ENCODE results near the gene STRIP1.

STRIP1 gene

DNA sequence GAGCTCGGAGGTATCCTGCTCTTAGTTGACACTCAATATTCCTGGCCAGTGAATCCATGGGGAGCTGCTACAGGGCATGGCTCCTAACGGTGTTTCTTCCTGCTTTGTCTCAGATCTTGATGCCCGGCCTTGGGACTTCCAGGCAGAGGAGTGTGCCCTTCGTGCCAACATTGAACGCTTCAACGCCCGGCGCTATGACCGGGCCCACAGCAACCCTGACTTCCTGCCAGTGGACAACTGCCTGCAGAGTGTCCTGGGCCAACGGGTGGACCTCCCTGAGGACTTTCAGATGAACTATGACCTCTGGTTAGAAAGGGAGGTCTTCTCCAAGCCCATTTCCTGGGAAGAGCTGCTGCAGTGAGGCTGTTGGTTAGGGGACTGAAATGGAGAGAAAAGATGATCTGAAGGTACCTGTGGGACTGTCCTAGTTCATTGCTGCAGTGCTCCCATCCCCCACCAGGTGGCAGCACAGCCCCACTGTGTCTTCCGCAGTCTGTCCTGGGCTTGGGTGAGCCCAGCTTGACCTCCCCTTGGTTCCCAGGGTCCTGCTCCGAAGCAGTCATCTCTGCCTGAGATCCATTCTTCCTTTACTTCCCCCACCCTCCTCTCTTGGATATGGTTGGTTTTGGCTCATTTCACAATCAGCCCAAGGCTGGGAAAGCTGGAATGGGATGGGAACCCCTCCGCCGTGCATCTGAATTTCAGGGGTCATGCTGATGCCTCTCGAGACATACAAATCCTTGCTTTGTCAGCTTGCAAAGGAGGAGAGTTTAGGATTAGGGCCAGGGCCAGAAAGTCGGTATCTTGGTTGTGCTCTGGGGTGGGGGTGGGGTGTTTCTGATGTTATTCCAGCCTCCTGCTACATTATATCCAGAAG lies 19.4 kb downstream of the STRIP1 start:
- DNase-seq = peak; percentile 58

DNA sequence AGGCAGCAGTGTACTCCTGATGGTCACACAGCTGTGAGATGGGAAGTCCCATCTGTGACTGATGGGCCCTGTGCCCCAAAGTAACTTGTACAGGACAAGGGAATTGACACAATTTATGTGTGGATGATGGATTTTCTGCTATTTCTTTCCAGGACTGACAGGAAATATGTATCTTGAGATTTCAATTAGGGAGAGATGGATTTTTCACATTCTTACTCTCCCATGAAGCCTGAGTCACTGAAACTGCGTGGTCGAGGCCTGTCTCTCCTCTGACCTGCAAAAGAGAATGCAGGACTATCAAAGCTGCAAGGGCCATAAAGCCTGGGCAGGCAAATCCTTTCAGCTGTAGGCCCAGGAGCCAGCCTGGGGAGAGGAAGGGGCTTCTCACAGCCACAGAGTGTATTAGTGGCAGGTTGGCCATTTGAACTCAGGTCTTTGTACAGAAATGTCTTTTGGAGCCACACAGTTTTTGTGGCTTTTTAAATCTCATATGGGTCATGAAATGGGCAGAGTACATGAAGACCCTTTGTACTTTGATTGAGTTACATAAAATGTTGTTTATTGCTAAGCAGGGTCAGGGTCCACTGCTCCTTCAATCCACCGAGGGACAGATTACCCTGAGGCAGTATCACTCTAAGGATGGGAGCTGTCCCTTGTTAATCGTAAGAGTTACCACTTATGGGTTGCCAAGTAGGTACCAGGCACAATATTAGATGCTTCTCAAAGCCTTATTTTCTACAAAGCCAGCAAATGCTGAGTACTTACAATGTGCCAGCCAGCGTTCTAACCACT lies 21.3 kb downstream of the STRIP1 start:
- no peak for DNase-seq

DNA sequence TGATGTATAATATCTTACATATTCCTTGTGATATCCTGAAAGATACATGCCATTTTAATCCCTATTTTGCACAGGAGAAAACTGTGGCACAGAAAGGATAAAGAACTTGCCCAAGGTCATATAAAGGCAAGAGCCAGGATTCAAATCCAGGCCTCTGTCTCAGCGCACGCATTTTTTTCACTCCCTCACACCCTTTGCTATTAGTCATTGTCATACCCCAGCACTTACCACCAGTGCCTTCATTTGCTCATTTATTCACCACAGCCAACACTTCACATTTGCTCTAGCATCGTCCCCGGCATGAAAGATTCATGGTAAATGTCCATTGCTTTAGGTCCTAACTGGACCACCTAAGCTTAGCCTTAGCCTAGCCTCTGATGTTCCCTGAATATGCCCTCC lies 21.9 kb downstream of the STRIP1 start:
- no peak for DNase-seq

DNA sequence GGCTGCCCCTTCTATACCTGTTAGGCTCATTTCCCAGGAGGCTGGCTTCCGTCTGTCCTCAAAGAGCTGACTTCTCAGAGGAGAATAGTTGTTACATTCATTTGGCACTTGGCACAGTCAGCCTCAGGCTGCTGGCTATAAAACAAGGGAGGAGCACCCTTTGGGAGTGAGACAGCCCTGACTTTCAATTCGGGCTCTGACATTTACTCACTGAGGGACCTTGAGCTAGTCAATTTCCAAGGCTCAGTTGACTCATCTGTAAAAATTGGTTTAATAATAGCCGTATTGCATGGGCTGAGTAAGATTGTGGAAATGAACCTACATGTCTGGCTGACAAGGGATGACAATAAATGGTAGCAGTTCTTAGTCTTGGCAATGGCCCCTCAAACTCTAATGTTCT lies 22.4 kb downstream of the STRIP1 start:
- no peak for DNase-seq

DNA sequence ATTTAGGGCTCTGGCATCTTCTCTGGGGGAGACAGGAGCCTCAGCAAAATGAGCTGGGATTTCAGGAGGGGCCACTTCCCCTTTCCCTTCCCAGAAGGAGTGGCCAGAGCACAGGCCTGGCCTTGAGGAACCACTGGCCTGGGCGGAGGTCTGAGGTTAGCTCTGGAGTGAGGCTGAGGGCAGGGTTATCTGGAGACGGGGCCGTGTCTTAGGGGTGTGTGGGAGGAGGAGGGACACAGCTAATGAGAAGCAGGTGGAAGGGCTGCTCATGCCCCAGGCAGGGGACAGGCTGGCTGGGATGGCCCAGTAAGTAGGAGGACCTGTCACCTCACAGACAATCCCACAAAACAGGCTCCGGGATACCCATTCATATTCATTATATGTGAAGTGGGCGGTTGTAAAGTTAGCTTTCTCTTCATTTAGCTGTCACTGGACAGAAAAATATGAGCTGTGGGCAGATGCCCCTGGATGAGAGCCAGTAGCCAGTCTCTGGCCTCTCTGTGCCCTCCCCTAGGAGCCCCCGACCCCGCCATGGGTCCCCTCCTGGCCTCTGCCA lies 23.6 kb downstream of the STRIP1 start:
- DNase-seq = no peak

DNA sequence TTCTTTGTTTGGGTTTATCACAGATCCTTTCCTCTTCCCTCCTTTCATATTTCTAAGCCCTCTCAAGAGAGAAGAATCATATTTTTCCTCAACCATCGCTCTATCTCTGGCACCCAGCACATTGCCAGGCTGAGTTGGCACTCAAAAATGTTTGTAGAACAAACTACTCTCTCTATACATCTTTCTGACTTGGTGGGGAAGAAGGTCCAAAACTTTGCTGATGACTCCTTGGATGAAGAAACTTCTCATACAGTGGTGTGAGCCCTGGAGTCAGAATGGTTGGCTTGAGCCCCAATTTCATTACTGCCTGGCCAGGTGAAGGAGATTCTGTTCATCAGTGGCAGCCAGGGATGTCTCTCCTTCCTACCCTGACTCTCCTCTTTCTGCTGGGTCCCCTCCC lies 24.2 kb downstream of the STRIP1 start:
- DNase-seq = no peak

DNA sequence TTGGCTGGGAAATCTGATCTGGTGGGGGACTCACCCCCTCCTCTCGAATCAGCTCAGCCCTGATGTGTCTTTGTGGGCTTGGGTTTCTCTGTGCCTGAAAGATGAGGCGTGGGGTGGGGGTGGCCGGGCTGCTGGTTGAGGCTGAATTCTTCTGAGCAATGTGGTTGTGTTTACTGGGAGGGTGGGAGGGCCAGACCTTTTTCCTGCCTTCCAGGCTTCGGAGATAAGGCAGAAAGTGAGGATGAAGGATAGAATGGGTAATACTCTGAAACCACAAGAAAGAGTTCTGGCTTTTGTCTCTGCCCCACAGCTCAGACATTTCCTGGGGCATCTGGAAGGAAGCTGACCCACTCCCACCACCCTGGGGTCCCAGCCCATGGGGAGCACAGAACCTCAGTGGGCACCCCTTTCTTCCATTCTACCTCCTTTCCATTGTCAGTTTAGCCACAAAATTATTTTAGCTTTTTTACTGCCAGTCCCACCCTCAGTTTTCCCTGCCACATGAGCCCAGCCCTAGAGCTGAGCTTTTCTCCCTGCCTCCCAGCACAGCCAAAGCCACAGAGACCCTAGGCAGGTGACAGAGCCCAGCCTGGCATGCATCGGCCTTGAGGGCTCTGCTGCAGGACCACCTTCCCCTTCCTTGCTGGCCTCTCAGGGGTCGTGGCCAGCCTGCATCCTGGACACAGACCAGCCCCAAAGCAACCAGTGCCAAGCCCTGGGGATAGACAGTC lies 24.9 kb downstream of the STRIP1 start:
- no peak for DNase-seq

DNA sequence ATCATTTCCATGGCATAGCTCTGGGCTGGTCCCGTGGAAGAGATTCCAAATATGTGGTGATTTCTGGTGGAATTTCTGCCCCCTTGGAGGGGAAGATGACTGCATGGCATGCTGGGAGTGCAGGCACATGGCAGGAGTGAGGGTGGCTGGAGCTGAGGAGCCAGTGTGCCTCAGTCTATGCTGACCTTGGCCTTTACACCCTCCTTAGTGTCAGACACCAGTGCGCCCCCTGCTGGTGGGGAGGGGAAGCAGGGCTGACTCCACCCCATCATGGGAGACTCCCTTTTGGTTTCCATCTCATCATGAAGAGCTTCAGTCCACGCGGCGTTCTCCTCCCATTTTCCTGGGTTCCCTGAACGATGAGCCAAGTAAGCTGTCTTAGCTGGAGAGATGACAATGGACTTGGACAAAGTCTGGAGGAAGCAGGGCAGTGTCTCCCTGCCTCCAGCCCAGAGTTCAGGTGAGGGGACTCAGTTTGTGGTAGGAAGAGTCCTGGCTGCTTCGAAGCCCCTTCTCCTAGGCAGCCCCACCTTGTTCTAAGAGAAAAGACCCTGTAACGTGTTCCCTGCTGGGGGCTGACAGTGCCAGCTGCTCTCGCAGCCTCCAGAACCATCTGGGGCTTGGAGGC lies 25.7 kb downstream of the STRIP1 start:
- DNase-seq = peak; percentile 67

DNA sequence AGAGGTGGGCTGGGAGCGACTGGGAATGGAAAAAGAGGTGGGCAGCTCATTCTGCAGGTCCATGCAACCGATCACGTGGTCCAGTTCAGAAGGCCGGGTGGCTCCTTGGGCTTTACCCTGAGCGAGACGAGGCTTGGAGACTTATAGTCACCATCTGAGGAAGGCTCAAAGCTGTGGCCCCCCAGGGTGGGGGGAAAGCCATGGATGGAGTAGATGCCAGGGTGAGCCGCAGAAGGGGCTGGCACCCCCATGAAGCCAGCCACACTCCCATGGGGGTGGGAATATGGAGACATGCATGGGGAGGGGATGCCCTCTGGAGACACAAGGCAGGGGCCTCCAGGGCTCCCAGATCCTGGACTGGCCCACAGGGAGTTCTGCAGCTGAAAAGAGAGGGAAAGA lies 26.2 kb downstream of the STRIP1 start:
- DNase-seq = no peak

DNA sequence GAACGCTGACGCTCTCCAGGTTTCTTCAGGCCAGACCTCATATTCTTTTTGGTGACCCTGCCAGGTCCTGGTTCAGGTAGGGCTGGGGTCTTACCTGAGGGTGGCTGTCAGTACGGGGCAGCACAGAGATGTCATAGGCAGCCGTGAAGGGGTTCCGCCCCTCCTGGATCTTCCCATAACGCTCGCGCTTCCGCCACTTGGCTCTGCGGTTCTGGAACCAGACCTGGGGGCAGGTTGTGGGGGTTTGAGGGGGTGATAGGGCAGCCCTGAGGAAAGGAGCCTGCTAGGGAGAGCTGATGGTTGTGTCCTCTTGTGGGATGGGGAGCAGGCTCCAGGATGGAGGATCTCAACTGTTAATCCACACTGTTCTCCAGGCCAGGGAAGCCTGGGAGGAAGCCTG lies 26.9 kb downstream of the STRIP1 start:
- DNase-seq = no peak

DNA sequence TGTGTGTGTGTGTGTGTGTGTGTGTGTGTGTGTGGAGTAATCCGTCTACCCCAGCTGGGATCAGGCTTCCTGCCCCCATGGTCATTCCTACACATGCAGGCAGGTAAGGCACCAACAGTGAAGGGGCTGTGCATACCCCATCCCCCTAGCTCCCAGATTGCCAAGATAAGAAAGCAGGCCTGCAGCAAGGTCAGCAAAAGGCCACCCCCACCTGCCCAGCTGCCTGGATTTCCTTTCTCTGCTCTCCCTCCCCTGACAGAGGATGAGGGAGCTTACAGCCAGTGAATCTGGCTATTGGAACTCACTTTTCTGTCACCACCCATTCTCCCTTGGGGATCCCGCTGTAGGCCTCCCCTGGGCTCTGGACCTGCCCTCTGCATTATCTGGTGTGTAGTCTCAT lies 28.2 kb downstream of the STRIP1 start:
- DNase-seq = no peak

DNA sequence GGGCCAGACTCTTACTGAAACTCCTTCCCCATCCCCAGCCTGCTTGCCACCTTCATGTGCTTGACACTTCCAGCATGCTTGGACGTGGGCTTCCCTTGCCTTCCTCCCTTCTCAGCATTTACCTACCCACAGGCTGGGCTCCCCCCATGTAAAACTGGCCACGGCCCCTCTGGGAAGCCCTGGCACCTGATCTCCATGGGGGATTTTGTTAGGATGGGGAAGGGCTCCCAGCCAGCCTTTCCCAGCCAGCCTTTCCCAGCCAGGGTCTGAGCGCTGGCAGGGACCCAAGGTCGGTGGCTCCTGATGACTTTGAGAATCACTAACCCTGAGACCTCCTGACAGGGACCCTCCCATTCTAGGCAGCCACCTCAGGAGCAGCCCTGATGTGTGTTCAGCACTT lies 29.4 kb downstream of the STRIP1 start:
- DNase-seq = no peak

DNA sequence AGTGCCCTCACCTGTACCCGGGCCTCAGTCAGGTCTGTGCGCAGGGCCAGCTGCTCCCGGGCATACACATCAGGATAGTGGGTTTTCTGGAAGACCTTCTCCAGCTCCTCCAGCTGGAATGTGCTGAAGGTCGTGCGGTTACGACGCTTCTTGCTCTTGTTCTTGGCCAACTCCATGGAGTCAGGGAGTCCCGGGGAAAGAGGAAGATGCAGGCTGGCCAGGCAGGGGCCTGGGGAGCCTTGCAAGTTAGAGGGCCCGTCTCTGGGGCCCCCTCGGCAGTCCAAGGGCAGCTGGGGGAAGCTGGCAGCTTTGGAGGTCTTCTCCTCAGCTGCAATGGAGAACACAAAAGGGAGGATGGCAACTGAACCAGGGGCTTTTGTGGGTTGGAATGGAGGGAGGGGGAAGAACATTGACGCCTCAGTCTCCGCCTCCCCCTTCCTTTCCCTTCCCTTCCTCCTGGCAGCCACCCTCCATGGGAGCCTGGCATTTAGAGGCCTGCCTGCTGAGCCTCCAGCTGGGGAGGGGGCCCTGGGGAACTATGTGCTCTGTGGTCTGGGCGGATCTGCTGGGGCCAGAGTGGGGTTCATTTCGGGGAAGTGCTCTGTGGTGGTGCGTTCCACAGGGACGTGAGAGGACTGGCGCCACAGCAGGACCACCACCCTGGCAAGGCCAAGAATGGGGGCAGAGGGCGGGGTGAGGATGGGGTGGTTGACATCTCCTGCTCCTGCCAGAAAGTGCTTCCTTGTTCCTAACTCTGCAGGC lies 30.3 kb downstream of the STRIP1 start:
- no peak for DNase-seq

DNA sequence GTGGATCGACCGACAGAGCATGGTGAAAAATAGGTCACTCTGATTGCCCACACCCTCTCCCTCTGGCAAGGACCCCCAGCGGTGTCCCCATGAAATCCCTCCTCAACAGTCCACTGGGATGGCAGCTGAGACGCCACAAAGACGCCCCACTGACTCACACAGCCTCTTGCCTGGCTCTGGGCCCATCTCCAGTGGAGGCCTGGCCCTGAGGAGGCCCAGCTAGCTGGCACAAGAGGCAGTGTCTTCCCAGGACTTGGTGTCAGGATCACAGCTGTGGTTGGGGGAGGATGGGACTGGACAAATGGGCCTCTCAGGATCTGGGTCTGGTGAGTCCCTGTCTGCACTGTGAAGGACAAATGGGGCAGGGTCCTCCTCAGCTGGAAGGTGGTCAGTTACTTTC lies 31.4 kb downstream of the STRIP1 start:
- no peak for DNase-seq

DNA sequence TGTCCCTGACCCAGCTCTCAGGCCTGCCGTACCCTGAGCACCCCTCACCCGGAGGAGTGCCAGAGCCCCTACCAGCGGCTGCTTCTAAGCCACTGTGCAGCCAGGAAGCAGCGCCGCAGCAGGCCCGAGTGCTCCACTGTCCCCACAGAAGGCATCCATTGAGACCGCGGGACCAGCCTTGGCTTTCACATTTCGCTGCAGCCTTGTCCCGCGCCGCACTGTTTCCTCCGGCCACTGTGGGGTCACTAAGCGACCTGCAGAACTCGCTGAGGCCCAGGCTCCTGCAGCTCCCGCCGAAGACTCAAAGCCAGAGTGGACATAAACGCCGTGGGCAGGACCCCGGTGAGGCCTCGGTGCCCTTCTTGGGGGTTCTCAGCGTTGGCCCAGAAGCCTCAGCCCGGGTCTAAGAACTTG lies 33.1 kb downstream of the STRIP1 start:
- no peak for DNase-seq

DNA sequence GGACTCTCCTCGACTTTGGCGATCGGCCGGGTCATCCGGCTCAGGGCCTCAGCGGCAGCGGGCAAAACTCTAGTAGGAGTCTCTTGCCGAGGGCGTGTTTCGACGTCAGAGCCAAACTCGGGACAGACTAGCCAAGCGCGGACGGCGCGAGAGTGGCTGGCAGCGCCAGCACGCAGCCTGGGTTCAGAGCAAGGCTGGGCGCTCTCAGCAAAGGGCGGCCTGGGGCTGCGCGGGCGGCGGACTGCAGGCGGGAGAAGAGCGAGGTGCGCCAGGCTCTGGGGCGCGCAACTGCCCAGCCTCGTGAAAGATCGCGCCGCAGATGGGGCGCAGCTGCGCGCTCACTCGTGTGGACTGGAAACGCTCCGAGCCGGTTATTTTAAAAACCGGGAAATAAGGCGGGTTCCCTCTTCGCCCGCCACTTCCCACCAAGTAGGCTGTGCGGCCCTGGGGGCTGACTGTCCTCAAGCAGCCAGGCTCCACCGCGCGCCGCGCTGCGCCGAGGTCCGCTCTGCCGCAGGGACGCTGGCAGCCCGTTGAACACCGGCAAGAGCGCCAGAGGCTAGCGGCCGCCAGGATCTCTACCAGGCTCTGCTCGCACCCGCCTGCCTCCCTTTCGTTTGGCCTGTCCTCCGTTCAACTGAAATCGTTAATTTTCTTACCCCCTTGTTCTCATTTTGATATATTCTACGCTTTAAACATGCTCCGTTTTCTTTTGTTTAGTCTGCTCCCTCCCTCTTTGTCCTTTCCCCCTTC lies 33.6 kb downstream of the STRIP1 start:
- no peak for DNase-seq

DNA sequence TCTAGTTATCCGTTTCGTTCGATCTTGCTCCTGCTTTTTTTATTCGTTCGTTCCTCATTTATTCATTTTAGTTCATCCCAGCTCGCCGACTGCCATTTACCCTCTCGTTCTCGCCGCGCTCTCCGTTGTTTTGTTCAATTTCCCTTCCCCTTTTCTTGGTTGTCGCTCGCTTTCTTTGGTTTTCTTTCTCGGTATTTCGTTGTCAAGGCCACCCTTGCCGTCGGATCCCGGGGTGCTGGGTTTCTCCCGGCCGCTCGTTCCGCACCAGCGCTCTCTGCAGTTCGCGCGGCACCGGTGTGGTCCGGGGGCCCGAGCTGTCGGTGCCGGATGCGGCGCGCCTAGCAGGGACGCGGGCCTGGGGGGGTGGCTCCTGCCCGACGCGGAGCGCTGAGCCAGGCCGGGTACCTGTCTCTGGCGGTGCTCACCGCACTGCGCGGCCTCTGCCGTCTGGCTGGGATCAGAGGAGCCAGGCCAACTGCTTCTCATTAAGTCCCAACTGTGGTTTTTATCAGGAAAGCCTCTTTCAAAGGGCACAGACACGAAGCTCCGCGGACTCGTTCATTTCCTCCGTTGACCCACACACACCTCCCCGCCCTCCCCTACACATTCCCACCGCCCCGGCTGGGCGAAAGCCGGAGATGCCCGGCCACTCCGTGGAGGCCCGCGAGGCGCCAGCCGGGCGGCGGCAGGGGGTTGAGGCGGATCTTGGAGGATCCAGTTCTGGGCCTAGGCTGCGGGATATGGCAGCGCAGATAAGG lies 34.4 kb downstream of the STRIP1 start:
- DNase-seq = peak; percentile 8

DNA sequence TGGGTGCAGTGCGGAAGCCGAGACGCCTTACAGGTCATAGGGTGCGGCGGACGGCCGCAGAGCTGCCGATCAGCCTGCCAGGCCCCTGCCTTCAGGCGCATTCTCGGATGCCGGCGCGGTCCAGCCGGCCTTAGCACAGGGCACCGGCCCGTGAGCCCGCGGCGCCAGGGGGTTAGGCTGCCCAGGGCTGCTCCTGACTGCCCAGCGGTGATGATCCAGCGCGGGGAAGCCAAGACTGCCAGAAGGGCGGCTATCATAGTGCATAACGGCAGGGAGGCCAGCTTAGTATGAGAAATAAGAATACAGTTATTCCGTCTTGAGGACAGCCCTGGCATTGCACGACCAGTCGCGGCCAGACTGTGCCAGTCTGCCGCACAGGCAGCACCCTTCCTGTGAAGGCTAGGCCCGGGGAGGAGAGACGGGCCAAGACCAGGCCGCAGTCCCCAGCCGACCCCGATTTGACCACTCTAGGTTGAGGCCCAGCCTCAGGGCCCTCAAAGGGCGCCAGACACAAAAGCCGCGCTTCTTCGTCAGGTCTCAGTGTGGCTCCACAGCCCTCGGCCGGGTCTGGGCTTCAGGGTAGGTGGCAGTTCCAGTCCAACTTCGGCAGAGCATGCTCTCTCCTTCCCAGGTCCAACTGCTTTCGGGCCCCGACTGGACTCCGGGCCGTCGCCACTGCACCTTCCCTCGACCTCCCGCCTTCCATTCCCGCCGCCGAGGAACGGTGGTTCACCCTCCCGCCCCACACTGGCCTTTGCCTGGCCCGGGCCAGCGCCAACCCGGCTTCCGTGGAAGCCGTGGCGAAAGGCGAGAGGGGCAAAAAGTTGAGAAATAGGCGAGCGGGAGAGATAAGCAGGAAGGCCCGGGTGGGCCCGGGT lies 35.2 kb downstream of the STRIP1 start:
- no peak for DNase-seq

DNA sequence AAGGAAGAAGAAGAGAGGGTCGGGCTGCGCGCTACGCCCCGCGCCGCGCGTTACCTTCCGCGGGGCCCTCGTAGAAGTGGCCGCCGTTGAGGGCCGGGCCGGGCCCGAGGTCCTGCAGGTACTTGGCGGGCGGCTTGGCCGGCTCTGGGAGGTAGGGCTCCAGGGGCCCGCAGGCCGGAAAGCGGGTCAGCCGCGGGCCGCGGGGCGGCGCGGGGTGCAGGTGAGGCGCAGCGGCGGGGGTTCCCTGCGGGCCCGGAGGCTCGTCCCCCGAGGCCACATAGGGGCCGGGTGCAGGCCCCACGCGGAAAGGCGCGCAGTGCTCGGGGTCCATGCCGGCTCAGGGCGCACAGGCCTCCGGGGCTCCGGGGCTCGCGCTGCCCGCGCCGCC lies 35.9 kb downstream of the STRIP1 start:
- no peak for DNase-seq
